GM12892 (cell line): ENCODE results near the gene DHRSX.

Experiments used
- POLR2A ChIP-seq: IDR thresholded peaks from 2 replicates; pipeline ENCODE4 v1.6.1; 2011; ENCODE audit warnings: low read depth, low read length, control low read depth
- TAF1 ChIP-seq: IDR thresholded peaks from 2 replicates; pipeline ENCODE4 v1.6.1; 2011; ENCODE audit warnings: low read depth, mild to moderate bottlenecking, control low read depth, low read length, borderline replicate concordance

- TF ChIP-seq TAF1 (no peak), POLR2A (no peak)
Observed at GRCh38 chrX:2474280-2474962, 26.4 kb downstream of the DHRSX start.
